ENCODE results near the gene RECK.
"Not testable (repeated sequence)": the region's sequence is repeated elsewhere in the genome, so short reads cannot be mapped to it uniquely, and the experiment has no call there.

RECK gene

DNA sequence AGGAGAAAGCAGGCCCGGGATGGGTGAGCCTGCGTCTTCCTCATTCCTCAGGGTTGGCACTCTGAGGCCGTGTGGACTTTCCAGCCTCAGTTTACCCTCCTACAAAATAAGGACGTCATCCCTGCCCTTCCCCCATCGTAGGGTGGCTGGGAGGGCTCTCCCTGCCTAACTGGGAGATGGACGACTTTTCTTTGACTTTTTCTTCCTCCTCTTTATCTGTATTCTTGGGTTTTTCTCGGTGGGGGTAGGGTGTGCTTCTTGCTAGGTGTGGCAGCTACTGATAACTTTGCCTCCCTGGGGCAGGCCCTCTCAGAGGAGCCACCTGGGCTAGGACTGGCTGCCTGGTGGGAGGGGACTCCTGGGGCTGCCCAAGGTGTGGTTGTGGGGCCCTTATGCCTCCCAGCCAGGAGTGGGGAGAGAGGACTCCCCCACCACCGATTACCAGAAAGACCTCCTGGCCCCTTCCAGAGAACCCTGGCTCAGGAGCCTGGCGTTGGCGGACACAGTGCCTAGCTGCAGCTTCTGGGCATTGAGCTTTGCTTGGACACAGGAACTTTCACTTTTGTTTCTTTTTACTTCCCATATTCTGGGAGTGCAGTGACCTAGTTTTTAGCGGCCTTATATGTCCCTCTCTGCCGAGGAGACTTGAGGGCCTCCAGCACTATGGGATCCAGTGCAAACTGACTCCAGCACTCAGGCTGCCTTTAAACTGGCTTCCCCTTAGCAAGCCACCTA, 106.0 kb downstream of the RECK start:
- DNase-seq, result no peak

DNA sequence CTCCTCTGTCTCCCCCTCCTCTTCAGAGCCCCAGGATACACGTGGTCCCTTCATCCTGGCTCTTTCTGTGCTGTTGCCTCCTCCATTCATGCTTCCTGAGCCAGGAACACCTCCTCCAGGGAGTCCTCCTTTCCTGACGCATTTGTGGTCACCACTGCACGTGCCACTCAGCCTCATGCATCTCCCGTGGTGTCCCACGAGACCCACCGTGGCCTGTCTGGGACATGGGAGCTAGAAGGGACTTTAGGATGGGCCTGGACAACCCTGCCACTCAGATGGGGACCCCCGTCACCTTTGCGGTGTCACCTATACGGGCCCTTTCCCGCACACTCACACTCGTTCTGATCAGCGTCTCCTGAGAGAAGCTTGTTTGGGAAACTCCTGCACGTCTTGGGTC, 106.5 kb downstream of the RECK start:
- no peak for DNase-seq

DNA sequence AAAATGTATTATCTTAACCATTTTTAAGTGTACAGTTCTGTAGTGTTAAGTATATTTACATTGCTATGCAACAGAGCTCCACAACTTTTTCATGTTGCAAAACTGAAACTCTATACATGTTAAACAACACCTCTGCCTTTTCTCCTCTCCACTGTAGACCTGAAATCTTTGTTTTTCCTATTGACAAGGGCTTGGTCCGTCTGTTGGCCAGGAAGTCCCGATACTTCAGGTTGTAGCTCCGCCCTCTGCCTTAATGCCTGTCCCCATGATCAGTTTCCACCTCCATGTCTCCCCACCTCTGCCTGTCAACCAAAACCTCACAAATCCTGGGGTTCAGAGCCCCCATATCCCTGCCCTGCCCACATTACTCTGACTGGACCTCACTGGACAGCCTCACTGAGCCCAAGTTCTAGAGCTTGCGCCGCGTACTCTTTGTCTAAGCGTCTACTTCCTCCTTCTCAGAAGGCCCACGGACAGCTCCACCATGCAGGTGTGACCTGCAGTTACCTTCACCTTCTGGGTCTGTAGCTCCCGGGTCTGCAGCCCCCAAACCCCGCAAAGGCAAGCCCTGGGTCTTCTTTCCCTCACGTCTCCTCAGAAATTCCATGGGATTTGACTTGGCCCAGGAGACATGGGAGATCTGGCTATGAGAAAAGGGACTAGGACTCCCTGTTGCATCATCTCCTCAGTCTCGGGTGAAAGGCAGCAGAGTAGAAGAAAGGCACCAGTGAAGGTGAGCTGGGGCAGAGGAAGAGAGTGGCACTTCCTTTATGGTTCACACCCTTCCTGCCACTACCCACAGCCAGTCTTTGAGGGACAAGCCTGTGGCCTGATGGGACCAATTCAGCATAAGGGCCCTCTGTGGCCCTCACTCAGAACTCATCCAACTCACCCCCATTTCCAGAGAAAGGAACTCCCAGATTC, 107.9 kb downstream of the RECK start:
- no peak for DNase-seq

DNA sequence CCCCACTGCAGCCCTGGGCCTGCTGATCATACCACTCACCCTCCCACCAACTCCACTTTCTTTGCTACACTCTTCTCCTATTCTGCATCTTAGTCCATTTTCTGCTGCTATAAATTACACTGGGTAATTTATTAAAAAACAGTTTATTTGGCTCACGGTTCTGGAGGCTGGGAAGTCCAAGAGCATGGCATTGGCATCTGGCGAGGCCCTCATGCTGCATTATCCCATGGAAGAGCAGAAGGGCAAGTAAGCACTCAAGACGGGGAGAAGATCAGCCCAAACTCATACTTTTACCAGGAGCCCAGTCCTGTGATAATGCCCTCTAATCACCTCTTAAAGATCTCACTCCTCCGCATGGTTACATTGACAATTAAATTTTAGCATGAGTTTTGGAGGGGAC, 109.3 kb downstream of the RECK start:
- DNase-seq, result no peak

DNA sequence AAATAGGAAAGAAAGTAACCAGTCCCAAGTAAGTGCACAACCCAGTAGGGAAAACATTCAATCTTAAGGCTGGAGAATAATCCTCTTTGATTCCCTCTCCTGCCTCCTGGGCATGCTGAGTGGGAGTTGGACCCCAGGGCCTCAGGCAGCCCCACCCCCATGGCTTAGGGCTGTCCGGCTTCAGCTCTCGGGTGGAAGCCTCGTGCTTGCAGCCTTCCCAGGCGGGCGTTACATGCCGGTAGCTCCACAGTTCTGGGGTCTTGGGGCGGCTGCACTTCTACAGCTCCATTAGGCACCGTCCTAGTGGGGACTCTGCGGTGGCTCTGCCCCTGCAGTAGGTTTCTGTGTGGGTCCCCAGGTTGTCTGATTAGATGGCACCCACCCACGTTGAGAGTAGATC, 109.9 kb downstream of the RECK start:
- DNase-seq, result no peak

DNA sequence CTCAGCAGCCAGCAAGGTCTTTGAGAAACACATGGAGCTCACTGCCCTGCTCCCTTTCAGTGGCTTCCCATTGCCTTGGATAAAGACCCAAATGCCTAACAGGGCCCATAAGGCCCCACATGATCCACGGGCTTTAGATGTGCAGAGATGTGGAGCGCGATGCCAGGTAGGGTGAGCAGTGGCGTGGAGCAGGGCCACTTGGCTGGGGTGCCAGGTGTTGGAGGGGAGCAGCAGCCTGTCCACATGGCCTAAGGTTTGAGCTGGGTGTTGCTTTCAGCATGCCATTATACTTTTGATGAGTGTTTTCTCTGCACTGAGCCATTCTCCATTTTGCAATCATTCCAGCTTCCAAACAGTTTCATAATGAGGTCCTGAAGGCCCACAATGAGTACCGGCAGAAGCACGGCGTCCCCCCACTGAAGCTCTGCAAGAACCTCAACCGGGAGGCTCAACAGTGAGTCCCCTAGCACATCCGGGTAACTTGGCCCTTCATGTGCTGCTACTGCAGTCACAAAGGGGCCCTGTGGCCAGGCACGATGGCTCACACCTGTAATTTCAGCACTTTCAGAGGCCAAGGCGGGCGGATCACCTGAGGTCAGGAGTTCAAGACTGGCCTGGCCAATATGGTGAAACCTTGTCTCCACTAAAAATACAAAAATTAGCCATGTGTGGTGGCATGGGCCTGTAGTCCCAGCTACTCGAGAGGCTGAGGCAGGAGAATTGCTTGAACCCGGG, 110.9 kb downstream of the RECK start:
- no peak for DNase-seq

DNA sequence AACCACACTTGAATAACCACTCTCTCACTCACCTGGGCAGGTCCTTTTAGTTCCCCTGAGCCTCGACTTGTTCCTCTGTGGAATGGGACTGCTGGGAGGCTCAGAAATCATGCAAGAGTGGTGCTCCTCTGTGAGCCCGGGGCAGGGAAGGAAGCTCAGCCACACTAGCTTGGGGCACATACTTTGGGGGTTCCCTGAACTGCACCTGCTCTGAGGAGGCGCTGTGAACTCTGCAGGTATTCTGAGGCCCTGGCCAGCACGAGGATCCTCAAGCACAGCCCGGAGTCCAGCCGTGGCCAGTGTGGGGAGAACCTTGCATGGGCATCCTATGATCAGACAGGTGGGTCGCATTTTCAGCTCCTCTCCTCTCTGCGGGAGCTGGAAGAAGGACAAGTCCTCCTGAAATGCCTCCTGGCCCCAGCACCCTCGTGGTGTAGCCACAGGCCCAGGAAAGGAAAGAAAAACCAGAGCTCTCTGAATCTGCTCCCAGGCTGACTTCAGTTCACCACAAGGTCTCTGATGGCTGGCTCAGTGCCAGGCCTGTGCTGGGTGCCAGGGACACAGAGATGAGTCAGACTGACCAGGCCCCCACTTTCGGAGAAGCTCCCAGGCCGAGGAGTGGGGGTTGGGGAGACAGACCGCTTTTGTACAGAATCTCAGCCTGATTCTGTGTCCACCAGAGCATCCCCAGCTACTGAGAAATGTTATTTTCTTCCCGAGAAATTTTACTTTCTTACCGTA, 111.8 kb downstream of the RECK start:
- peak; percentile 54 for DNase-seq

DNA sequence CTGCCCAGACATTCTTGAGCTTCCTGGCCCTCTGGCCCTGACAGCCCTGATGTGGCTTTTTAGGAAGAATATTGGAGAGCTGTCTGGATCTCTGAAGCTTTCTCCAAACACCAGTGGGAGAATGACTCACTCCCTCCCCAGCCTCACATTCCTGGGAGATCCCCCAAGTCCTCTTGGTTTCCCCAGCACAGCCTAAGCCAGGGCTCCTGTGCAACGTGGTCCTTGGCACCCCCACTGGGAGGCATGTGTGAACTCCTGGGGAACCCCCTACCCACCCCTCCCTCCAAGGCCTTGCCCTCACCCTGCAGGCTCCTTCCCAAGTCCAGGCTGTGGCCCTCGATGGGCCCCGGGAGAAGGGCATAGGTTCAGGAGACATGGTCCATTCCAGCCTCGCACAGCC, 112.5 kb downstream of the RECK start:
- no peak for DNase-seq

DNA sequence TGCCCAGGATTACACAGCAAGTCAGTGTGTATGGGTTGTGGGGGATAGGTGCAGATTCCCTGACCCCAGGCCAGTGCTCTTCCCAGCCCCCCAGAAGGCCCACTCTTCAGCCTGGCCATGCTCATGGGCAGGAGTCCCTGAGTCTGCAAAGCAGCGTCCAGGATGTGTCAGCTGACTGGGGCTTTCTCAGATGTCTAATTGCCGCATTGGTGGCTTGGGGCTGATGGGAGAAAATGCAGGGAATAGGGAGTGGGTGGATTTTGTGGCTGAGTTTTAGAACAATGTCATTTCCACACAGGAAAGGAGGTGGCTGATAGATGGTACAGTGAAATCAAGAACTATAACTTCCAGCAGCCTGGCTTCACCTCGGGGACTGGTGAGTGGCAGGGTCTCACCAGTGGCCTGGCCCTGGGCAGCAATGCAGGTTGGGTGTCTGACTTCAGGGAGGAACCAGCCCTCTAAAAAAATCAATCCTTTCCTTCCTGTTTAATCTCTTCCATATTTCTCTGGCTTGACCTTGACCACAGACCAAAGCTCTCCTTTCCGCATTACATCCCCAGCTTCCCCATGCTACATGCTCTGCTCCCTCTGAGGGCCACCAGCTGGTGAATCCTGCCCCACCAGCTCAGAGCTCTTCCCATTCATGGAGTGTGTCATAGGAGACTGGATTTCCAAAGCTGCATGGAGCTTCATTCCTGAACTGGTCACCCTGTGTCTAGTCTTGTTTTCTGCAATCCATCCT, 114.0 kb downstream of the RECK start:
- DNase-seq, result no peak

DNA sequence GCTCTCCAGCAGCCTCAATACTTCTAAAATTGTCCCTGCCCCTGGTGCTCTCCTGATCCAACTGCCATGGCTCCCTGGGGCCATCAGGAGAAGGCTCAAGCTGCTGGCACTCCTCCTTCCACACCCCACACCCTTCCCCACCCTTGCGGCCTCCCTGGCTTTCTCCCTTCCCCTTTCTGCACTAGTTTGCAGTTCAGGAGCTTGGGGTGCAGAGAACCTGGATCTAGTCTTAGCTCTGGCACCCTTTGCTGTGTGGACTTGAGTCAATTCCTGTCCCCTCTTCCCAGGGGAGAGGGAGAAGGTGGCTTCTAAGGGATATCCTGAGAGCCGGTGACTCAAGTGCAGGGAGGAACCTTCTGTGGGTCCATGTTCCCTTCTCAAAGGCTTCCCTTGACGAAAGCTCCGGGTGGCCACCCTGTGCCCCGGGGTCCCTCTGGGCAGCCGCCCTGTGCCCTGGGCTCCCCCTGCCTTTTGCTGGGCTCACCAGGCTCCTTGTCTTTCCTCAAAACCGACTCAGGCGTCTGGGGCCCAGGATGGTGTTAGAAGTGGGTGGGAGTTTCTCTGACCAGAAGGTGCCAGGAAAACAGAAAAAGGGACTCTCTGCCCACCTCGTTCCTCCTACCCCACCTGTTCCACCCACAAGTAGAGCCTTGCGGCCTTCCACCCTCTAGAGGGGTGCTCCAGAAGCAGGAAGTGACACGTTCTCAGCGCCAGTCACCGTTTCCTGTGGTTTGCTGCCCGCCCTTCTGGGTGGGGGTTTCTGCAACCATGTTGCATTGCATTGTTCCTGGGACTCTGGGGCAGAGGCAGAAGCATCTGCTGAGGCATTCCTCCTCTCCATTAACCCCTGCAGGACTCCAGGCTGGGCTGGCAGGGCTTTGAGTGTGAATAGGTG, 114.8 kb downstream of the RECK start:
- DNase-seq, result peak; percentile 78

DNA sequence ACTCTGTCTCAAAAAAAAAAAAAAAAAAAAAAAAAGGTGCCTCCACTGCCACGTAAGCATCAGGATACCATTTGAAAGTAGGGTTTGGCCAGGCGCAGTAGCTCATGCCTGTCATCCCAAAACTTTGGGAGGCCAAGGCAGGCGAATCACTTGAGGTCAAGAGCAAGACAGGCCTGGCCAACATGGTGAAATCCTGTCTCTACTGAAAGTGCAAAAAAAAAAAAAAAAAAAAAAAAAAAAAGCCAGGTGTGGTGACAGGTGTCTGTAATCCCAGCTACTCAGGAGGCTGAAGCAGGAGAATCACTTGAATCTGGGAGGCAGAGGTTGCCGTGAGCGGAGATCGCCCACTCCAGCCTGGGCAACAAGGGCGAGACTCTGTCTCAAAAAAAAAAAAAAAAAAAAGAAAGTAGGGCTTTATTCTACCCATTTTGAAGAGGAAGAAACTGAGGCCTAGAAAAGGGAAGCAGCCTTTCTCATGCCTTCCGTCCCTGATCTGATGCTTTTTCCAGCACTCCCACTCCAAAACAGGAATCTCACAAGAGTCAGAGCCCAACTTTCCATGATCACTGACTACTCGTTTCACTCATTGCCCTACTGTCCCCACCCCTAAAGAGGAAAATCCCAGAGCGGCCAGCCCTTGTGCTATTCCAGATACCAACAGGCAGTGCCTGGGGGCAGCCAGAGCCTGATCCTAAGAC, 116.2 kb downstream of the RECK start:
- no peak for DNase-seq

DNA sequence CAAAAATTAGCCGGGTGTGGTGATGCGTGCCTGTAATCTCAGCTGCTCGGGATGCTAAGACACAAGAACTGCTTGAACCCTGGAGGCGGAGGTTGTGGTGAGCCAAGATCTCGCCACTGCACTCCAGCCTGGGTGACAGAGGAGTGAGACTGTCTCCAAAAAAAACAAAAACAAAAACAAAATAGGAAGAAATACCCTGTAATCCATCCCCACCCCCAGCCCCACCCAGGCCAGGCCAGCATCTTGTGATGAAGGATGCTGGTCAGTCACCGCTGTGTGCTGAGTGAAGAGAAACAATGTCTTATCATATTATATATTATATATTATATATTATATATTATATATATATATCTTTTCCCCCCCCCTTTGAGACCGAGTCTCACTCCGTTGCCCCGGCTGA, 117.0 kb downstream of the RECK start:
- no peak for DNase-seq

DNA sequence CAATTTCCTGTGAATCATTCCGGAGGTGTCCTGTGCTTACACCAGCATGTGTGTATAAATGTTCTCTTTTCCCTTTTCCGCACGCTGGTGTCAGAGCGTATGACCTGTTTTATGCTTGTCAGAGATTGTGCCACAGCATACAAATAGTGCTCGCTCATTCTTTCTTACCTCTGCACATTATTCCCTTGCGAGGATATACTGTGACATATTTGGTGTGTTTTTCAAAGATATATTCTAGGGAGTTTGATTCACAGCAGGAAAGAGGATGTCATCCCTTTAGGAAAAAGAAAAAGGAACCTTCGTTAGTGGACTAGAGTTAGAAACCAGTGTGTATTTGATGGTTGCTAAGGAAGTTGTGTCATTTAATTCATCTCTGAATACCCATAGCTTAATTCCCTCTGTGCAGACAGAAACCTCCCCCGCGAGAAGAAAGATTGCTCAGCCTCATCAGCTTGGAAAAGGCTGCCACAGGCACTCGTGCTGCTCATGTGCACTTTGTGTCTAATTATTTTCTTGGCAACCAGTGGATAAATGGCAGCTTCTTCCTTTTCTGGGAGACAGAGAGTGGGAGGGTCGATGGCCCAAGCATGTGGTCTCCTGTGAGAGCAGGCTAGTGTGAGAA, 117.7 kb downstream of the RECK start:
- no peak for DNase-seq

DNA sequence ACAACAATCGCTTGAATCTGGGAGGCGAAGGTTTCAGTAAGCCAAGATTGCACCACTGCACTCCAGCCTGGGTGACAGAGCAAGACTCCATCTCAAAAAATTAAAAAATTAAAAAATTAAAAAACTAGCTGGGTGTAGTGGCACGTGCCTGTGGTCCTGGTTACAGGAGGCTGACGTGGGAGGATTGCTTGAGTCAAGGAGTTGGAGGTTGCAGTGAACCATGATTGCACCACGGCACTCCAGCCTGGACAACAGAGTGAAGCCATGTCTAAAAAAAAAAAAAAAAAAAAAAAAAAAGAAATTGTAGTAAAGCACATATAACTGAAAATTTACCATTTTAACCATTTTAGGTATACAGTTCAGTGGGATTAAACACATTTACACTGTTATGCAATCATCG, 119.4 kb downstream of the RECK start:
- no peak for DNase-seq

DNA sequence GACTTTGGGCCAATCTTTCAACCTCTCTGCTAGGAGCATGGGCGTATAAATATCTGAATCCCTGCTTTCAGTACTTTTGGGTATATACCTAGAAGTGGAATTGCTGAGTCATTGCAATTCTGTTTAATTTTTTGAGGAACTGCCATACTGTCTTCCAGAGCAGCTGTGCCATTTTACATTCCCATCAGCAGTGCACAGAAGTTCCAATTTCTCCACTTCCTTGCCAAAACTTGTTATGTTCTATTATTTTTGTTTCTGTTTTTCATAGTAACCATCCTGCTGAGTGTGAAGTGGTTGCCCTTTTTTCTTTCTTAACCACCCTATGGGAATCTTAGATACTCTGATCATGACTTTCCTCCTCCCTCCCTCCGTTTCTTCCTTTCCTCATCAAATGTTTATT, 121.4 kb downstream of the RECK start:
- DNase-seq, result no peak

DNA sequence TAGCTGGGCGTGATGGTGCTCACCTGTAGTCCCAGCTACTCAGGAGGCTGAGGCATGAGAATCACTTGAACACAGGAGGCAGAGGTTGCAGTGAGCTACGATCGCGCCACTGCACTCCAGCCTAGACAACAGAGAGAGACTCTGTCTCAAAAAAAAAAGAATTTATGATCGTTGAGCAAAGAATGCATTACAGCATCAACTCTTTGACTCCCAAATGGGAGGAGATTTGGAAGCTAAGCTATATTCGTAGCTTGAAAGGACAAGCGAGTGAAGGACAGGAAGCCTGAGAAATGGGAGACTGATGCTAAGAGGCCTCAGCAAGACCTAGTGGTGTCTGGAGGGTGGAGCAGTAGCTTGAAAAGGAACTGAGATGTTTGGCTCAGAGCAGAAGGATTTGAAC, 122.2 kb downstream of the RECK start:
- no peak for DNase-seq

DNA sequence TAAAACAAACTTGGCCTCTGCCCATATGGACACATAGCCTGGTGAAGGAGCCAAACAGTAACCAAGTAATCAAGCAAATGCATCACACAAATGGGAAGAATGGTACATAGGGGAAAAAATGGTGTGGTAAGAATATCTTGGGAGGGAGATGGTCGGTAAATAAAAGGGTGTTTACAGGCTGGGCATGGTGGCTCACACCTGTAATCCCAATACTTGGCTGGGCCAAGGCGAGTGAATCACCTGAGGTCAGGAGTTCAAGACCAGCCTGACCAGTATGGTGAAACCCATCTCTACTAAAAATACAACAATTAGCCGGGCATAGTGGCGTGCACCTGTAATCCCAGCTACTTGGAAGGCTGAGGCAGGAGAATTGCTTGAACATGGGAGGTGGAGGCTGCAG, 122.8 kb downstream of the RECK start:
- not testable (repeated sequence) for DNase-seq

DNA sequence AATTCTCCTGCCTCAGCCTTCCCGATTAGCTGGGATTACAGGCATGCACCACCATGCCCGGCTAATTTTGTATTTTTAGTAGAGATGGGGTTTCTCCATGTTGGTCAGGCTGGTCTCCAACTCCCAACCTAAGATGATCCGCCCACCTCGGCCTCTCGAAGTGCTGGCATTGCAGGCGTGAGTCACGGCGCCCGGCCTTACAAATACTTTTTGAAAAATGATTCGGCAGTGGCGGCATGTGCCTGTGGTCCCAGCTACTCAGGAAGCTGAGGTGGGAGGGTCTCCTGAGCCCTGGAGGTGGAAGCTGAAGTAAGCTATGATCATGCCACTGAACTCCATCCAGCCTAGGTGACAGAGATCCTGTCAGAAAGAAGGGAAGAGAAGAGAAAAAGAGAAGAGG, 123.4 kb downstream of the RECK start:
- DNase-seq, result not testable (repeated sequence)

DNA sequence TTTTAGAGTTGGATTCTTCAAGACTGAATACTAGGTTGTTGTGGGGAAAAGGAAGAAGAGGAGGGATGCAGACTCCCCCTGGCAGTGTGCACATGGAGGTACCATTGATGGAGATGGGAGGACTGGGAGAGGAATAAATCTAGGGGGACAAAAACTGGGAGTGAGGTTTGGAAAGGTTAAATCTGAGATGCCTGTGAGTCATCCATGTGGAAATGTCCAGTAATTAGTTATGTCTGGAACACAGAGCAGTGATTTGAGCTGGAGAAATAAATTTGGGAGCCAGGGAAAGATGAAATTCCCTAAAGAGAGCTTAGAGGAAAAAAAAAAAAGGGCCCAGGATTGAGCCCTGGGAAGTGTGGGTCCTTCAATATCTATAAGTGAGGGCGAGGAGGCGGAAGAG, 124.5 kb downstream of the RECK start:
- DNase-seq, result no peak

DNA sequence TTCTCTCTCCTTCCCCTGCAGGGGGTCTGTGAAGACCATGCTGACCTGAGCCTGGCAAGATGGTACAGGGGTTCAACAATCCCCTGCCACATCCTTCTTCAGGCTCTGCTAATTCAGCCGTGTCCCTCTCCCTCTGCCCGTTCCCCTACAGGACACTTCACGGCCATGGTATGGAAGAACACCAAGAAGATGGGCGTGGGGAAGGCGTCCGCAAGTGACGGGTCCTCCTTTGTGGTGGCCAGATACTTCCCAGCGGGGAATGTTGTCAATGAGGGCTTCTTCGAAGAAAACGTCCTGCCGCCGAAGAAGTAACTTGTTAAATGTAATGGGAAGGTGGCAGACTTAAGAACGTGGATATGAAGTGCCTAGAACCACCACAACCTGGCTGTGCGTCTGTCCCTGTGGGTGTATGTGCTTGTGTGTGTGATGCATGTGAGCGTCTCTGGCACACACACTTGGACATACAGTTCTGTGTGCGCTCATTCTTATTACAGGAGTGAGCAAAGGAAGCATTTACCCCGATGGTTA, 125.6 kb downstream of the RECK start:
- no peak for DNase-seq
